ENCODE results near the gene CGNL1.

CGNL1 gene

DNA sequence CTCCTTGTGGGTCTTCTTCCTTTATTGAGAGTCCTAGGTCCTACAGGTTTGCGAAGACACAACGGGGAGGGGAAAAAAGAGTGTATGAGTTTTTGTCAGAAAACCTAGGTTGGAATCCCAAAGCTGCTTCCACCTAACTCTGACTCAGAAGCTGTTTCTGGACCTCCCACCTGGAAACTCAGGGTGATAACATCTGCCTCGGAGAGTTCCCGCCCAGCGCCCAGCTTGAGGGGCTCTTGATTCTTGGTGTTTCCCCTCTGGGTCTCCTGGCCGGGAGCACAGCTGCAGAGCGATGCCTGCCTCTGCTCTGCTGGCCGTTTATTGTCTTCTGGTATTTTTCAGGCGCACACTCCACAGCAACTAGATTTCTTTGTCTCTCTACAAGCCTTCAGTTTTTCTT, 162.5 kb downstream of the CGNL1 start:
- TF ChIP-seq, protein P1, sequence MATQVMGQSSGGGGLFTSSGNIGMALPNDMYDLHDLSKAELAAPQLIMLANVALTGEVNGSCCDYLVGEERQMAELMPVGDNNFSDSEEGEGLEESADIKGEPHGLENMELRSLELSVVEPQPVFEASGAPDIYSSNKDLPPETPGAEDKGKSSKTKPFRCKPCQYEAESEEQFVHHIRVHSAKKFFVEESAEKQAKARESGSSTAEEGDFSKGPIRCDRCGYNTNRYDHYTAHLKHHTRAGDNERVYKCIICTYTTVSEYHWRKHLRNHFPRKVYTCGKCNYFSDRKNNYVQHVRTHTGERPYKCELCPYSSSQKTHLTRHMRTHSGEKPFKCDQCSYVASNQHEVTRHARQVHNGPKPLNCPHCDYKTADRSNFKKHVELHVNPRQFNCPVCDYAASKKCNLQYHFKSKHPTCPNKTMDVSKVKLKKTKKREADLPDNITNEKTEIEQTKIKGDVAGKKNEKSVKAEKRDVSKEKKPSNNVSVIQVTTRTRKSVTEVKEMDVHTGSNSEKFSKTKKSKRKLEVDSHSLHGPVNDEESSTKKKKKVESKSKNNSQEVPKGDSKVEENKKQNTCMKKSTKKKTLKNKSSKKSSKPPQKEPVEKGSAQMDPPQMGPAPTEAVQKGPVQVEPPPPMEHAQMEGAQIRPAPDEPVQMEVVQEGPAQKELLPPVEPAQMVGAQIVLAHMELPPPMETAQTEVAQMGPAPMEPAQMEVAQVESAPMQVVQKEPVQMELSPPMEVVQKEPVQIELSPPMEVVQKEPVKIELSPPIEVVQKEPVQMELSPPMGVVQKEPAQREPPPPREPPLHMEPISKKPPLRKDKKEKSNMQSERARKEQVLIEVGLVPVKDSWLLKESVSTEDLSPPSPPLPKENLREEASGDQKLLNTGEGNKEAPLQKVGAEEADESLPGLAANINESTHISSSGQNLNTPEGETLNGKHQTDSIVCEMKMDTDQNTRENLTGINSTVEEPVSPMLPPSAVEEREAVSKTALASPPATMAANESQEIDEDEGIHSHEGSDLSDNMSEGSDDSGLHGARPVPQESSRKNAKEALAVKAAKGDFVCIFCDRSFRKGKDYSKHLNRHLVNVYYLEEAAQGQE (IDR thresholded peaks at IDR 0.05; ENCODE audit: insufficient read depth in 1 of 2, low read depth in 2 of 2, low read length in 2 of 2), result no peak
- no peak for TF ChIP-seq TAF1 (IDR thresholded peaks at IDR 0.05; ENCODE audit: borderline replicate concordance, insufficient read depth, low read length)
- no peak for TF ChIP-seq POLR2AphosphoS5 (IDR thresholded peaks at IDR 0.05; ENCODE audit: low read depth, low read length)
- no peak for TF ChIP-seq FOXP2 (optimal IDR thresholded peaks at IDR 0.05; ENCODE audit: borderline replicate concordance, extremely low read depth, extremely low read length, insufficient read depth)
- no peak for TF ChIP-seq SIN3A (IDR thresholded peaks at IDR 0.05; ENCODE audit: borderline replicate concordance, insufficient read depth, low read length)

DNA sequence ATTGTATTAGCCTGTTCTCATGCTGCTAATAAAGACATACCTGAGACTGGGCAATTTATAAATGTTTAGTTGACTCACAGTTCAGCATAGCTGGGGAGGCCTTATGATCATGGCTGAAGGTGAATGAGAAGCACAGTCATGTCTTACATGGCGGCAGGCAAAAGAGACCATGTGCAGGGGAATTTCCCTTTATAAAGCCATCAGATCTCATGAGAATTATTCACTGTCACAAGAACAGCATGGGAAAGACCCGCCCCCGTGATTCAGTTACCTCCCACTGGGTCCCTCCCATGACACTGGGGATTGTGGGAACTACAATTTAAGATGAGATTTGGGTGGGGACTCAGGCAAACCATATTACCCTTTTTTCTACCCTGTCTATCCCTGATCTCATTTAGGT, 163.9 kb downstream of the CGNL1 start:
- TF ChIP-seq SIN3A (IDR thresholded peaks at IDR 0.05; ENCODE audit: borderline replicate concordance, insufficient read depth, low read length), result no peak
- TF ChIP-seq TAF1 (IDR thresholded peaks at IDR 0.05; ENCODE audit: borderline replicate concordance, insufficient read depth, low read length), result no peak
- no peak for TF ChIP-seq POLR2AphosphoS5 (IDR thresholded peaks at IDR 0.05; ENCODE audit: low read depth, low read length)
- no peak for TF ChIP-seq FOXP2 (optimal IDR thresholded peaks at IDR 0.05; ENCODE audit: borderline replicate concordance, extremely low read depth, extremely low read length, insufficient read depth)
- TF ChIP-seq, protein P1 (IDR thresholded peaks at IDR 0.05; ENCODE audit: insufficient read depth in 1 of 2, low read depth in 2 of 2, low read length in 2 of 2), result no peak

DNA sequence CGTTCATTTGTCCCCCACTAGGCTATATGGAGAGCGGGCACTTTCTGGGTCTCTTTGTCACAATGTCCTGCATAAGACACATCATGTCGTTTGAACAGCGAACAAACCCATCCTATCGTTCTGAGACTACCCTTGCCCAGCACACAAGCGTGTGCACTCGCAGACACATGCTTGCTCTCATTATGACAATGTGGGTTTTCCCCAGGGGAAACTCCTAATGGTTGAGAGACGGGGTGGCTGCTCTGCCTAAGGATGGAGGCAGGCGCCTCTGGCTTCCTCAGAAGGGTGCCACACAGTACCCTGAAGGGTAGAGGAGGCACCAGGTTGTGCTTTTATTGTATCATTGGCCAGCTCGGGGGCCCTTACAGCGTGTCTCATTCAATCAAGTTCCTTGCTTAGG, 164.4 kb downstream of the CGNL1 start:
- TF ChIP-seq TAF1 (IDR thresholded peaks at IDR 0.05; ENCODE audit: borderline replicate concordance, insufficient read depth, low read length) (no peak), POLR2AphosphoS5 (IDR thresholded peaks at IDR 0.05; ENCODE audit: low read depth, low read length) (no peak), FOXP2 (optimal IDR thresholded peaks at IDR 0.05; ENCODE audit: borderline replicate concordance, extremely low read depth, extremely low read length, insufficient read depth) (no peak), SIN3A (IDR thresholded peaks at IDR 0.05; ENCODE audit: borderline replicate concordance, insufficient read depth, low read length) (no peak)
- TF ChIP-seq, protein P1 (IDR thresholded peaks at IDR 0.05; ENCODE audit: insufficient read depth in 1 of 2, low read depth in 2 of 2, low read length in 2 of 2), result no peak

DNA sequence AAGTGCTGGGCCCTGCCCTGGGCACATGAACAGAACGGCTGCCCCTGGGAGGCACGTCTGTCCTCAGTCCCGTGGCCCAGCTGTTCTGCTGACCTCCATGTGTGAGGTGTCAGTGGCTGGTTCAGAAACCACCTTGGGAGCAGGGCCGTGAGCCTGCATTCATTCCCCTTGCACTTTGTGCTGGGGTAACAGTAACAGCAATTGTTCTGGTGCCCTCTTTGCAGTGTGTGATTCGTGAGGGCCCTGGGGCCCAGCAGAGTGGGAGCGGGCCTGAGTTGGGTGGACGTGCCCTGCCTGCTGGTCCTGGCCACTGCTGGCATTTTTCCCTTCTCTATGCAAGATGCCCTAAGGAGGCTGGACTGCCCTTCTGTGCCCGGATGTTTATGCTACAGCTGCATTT, 165.0 kb downstream of the CGNL1 start:
- TF ChIP-seq FOXP2 (optimal IDR thresholded peaks at IDR 0.05; ENCODE audit: borderline replicate concordance, extremely low read depth, extremely low read length, insufficient read depth), result no peak
- TF ChIP-seq SIN3A (IDR thresholded peaks at IDR 0.05; ENCODE audit: borderline replicate concordance, insufficient read depth, low read length), result no peak
- TF ChIP-seq POLR2AphosphoS5 (IDR thresholded peaks at IDR 0.05; ENCODE audit: low read depth, low read length), result no peak
- TF ChIP-seq, protein P1 (IDR thresholded peaks at IDR 0.05; ENCODE audit: insufficient read depth in 1 of 2, low read depth in 2 of 2, low read length in 2 of 2), result no peak
- no peak for TF ChIP-seq TAF1 (IDR thresholded peaks at IDR 0.05; ENCODE audit: borderline replicate concordance, insufficient read depth, low read length)
